Panc1 (cell line): ENCODE measurements around the gene RASD1. TPM values are rescaled to one million over a fixed set of nuclear protein-coding genes. Genes with fewer than 3 reads are reported as not detected.

Experiments
- ATAC-seq: fragments of 200-7000 bp; cut with Tn5 transposase; 2 replicates; pipeline ENCODE4 v1.9.1; 2020; ENCODE audit warnings: mild to moderate bottlenecking, moderate library complexity
- BruUV-seq: library from RNA; stranded (reverse); fragments of 400-500 nt; replicated peaks from 2 replicates; lab custom pipeline; 2021; lab: Mats Ljungman, UMichigan
- CTCF ChIA-PET: fragments of 300-600 bp; sonication (Branson Sonifier 250); formaldehyde crosslinking; loops from one replicate; lab custom pipeline; 2022; ENCODE audit warnings: antibody characterized with exemption; lab: Charles Lee
- POLR2A ChIA-PET: fragments of 300-600 bp; sonication (Branson Sonifier 250); formaldehyde crosslinking; loops from one replicate; lab custom pipeline; 2022; ENCODE audit warnings: antibody characterized with exemption; lab: Charles Lee
- DNase-seq: peaks from one replicate; pipeline ENCODE4 v3.0.0-alpha.2; 2010; ENCODE audit warnings: low read depth, low spot score
- H3K27ac ChIP-seq: 2 replicates; pipeline ENCODE4 v1.5.1; 2011; ENCODE audit warnings: mild to moderate bottlenecking, low read length, inconsistent platforms
- H3K27me3 ChIP-seq: fragments of 200-500 bp; sonication (Bioruptor generic); 2 replicates; pipeline ENCODE4 v1.6.0; 2014; ENCODE audit warnings: low read length, inconsistent platforms; ENCODE audit not compliant: control insufficient read depth, insufficient read depth
- H3K36me3 ChIP-seq: fragments of 200-500 bp; sonication (Bioruptor generic); 2 replicates; pipeline ENCODE4 v1.5.1; 2014; ENCODE audit warnings: inconsistent platforms, mild to moderate bottlenecking, low read length, moderate library complexity; ENCODE audit not compliant: control insufficient read depth, insufficient read depth
- H3K4me1 ChIP-seq: 2 replicates; pipeline ENCODE4 v1.5.1; 2011; ENCODE audit warnings: inconsistent platforms, mild to moderate bottlenecking, low read length, moderate library complexity; ENCODE audit not compliant: control insufficient read depth, insufficient read depth
- H3K4me3 ChIP-seq, 2 experiments: 2 replicates each; pipeline ENCODE4 v1.5.1; 2011 to 2012; ENCODE audit warnings: low read depth in 2 of 2, low read length in 2 of 2, mild to moderate bottlenecking in 2 of 2, inconsistent platforms in 1 of 2, moderate library complexity in 1 of 2
- H3K9me3 ChIP-seq: fragments of 200-500 bp; sonication (Bioruptor generic); 2 replicates; pipeline ENCODE4 v1.5.1; 2014; ENCODE audit warnings: low read depth, mild to moderate bottlenecking, inconsistent platforms, low read length, moderate library complexity; ENCODE audit not compliant: control insufficient read depth, insufficient read depth
- CTCF ChIP-seq: fragments of 450-650 bp; IDR thresholded peaks from 2 replicates; pipeline ENCODE4 v1.5.1; 2017; ENCODE audit warnings: mild to moderate bottlenecking
- POLR2AphosphoS5 ChIP-seq: IDR thresholded peaks from 2 replicates; pipeline ENCODE4 v1.6.1; 2012; ENCODE audit warnings: mild to moderate bottlenecking, low read depth, low read length, moderate library complexity
- REST ChIP-seq, 2 experiments: IDR thresholded peaks; 2 replicates each; pipeline ENCODE4 v1.6.1; 2011 to 2012; ENCODE audit warnings: low read depth in 2 of 2, control low read depth in 1 of 2, low read length in 1 of 2, mild to moderate bottlenecking in 1 of 2, moderate library complexity in 1 of 2; ENCODE audit not compliant: insufficient read depth in 1 of 2
- SIN3A ChIP-seq: IDR thresholded peaks from 2 replicates; pipeline ENCODE4 v1.6.1; 2012; ENCODE audit warnings: low read depth, mild to moderate bottlenecking, low read length, moderate library complexity, borderline replicate concordance; ENCODE audit not compliant: insufficient read depth
- TCF7L2 ChIP-seq: IDR thresholded peaks from 2 replicates; pipeline ENCODE4 v1.6.1; 2011; ENCODE audit warnings: mild to moderate bottlenecking, low read depth, low read length, inconsistent platforms
- in situ Hi-C: cut with HindIII; loops from 2 replicates; pipeline ENCODE4 v1.10.0; 2016; ENCODE audit warnings: low sequenced_read_pairs, low pct_unique_long_range_greater_than_20kb
- intact Hi-C: fragments of 100-400 bp; cut with micrococcal nuclease; formaldehyde crosslinking; loops from one replicate; pipeline ENCODE4 v1.10.0; 2022; ENCODE audit not compliant: unreplicated experiment
- total RNA-seq: library from RNA; stranded (reverse); gene quantifications from one replicate; pipeline ENCODE4 v1.2.1, GENCODE V29; 2021; ENCODE audit not compliant: unreplicated experiment

The RASD1 gene
- total RNA-seq, 1 experiment from 2014 or later, result 1.7 TPM

- H3K9me3 ChIP-seq, result no peaks in the 10 kb centered on the region
- TF ChIP-seq SIN3A (no peak), REST (IDR thresholded peaks at IDR 0.05; ENCODE audit: insufficient read depth in 1 of 2, low read depth in 2 of 2, low read length in 1 of 2) (no peak), TCF7L2 (no peak)
- H3K27me3 ChIP-seq, result no peaks in the 10 kb centered on the region
- CTCF ChIA-PET, result no interaction called here
- no peak overlapping the region for H3K27ac ChIP-seq
- intact Hi-C loops (no loop called here), in situ Hi-C loops (no loop called here)
- POLR2A ChIA-PET, result no interaction called here
- H3K36me3 ChIP-seq, result no peaks in the 10 kb centered on the region
- ATAC-seq, result no peak
- H3K4me3 ChIP-seq, result no peak overlapping the region
- no peaks in the 10 kb centered on the region for H3K4me1 ChIP-seq
- DNase-seq, result no peak
- BruUV-seq, result no TSS peak
These were observed 45.4 kb upstream of the RASD1 start for GRCh38 chr17:17541640-17542001.

GRCh38 chr17:17540935-17541639 is 44.9 kb upstream of the RASD1 start:
- POLR2A ChIA-PET, result no interaction called here
- DNase-seq, result no peak
- H3K27me3 ChIP-seq, result no peaks in the 10 kb centered on the region
- H3K36me3 ChIP-seq, result no peaks in the 10 kb centered on the region
- no peak for TF ChIP-seq CTCF
- TF ChIP-seq REST (IDR thresholded peaks at IDR 0.05; ENCODE audit: insufficient read depth in 1 of 2, low read depth in 2 of 2, low read length in 1 of 2), result no peak
- no peak for TF ChIP-seq TCF7L2
- no peak for TF ChIP-seq POLR2AphosphoS5
- no peak for TF ChIP-seq SIN3A
- no TSS peak for BruUV-seq
- CTCF ChIA-PET, result no interaction called here
- no peak for ATAC-seq
- H3K9me3 ChIP-seq, result no peaks in the 10 kb centered on the region
- no peak overlapping the region for H3K27ac ChIP-seq
- H3K4me1 ChIP-seq, result no peaks in the 10 kb centered on the region
- in situ Hi-C loops, result no loop called here
- no peak overlapping the region for H3K4me3 ChIP-seq
- intact Hi-C loops, result no loop called here
